ENCODE measurements around the gene SCAMP4.

GRCh38 chr19:1932395-1932794, 27.2 kb downstream of the SCAMP4 start:
- TF ChIP-seq, protein P1, sequence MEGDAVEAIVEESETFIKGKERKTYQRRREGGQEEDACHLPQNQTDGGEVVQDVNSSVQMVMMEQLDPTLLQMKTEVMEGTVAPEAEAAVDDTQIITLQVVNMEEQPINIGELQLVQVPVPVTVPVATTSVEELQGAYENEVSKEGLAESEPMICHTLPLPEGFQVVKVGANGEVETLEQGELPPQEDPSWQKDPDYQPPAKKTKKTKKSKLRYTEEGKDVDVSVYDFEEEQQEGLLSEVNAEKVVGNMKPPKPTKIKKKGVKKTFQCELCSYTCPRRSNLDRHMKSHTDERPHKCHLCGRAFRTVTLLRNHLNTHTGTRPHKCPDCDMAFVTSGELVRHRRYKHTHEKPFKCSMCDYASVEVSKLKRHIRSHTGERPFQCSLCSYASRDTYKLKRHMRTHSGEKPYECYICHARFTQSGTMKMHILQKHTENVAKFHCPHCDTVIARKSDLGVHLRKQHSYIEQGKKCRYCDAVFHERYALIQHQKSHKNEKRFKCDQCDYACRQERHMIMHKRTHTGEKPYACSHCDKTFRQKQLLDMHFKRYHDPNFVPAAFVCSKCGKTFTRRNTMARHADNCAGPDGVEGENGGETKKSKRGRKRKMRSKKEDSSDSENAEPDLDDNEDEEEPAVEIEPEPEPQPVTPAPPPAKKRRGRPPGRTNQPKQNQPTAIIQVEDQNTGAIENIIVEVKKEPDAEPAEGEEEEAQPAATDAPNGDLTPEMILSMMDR (IDR thresholded peaks at IDR 0.05 in 2 of 3, conservative IDR thresholded peaks at IDR 0.05 in 1 of 3; ENCODE audit: borderline replicate concordance in 1 of 3, insufficient read depth in 1 of 3, low read depth in 2 of 3, low read length in 2 of 3), result no peak
- no peak for TF ChIP-seq REST (IDR thresholded peaks at IDR 0.05; ENCODE audit: low read depth)
- no peak for TF ChIP-seq YY1 (IDR thresholded peaks at IDR 0.05; ENCODE audit: extremely low read depth, insufficient replicate concordance, low read depth, low read length)
- no peak for TF ChIP-seq RAD21 (IDR thresholded peaks at IDR 0.05; ENCODE audit: low read depth)
- no peak for TF ChIP-seq MAX (IDR thresholded peaks at IDR 0.05)
- no peak for TF ChIP-seq EZH2 (IDR thresholded peaks at IDR 0.05)
- TF ChIP-seq, protein P2, sequence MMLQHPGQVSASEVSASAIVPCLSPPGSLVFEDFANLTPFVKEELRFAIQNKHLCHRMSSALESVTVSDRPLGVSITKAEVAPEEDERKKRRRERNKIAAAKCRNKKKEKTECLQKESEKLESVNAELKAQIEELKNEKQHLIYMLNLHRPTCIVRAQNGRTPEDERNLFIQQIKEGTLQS (IDR thresholded peaks at IDR 0.05), result no peak
- no peak for TF ChIP-seq ELF1 (IDR thresholded peaks at IDR 0.05; ENCODE audit: borderline replicate concordance, low read depth)
- no peak for TF ChIP-seq EGR1 (IDR thresholded peaks at IDR 0.05; ENCODE audit: low read depth)
- TF ChIP-seq, protein P3, sequence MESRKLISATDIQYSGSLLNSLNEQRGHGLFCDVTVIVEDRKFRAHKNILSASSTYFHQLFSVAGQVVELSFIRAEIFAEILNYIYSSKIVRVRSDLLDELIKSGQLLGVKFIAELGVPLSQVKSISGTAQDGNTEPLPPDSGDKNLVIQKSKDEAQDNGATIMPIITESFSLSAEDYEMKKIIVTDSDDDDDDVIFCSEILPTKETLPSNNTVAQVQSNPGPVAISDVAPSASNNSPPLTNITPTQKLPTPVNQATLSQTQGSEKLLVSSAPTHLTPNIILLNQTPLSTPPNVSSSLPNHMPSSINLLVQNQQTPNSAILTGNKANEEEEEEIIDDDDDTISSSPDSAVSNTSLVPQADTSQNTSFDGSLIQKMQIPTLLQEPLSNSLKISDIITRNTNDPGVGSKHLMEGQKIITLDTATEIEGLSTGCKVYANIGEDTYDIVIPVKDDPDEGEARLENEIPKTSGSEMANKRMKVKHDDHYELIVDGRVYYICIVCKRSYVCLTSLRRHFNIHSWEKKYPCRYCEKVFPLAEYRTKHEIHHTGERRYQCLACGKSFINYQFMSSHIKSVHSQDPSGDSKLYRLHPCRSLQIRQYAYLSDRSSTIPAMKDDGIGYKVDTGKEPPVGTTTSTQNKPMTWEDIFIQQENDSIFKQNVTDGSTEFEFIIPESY (IDR thresholded peaks at IDR 0.05; ENCODE audit: extremely low read depth, insufficient replicate concordance, low read length), result no peak
- TF ChIP-seq POLR2A (IDR thresholded peaks at IDR 0.05; ENCODE audit: borderline replicate concordance, extremely low read depth, insufficient read depth, insufficient read length), result no peak
- no peak for TF ChIP-seq ZNF274 (IDR thresholded peaks at IDR 0.05; ENCODE audit: low read depth, low read length)
- no peak for TF ChIP-seq TCF7L2 (IDR thresholded peaks at IDR 0.05; ENCODE audit: borderline replicate concordance, extremely low read depth, insufficient read depth, insufficient read length)
- TF ChIP-seq SP1 (IDR thresholded peaks at IDR 0.05; ENCODE audit: low read depth), result no peak

Data from HCT116 (cell line).